ENCODE data around the gene NEDD4. TPM values are rescaled to one million over a fixed set of nuclear protein-coding genes. Genes with fewer than 3 reads are reported as not detected.
"Not testable (repeated sequence)": the region's sequence is repeated elsewhere in the genome, so short reads cannot be mapped to it uniquely, and the experiment has no call there.

NEDD4 gene
- total RNA-seq, 4 donors from 2014 or later, result 16.1 to 55.3 (median 26.6) TPM

GRCh38 chr15:55954862-55955605, 38.4 kb downstream of the NEDD4 start:
- Histone ChIP-seq H3K4me3 (no peak overlapping the region), H3K9me3 (no peaks in the 10 kb centered on the region), H3K4me1 (no peaks in the 10 kb centered on the region), H3K27ac (no peak overlapping the region), H3K27me3 (no peaks in the 10 kb centered on the region), H3K36me3 (no peaks in the 10 kb centered on the region)
- no peak for TF ChIP-seq CTCF (IDR thresholded peaks at IDR 0.05)
- no peak for TF ChIP-seq POLR2AphosphoS5 (IDR thresholded peaks at IDR 0.05)
- TF ChIP-seq EP300 (IDR thresholded peaks at IDR 0.05), result no peak
- no peak for TF ChIP-seq POLR2A (IDR thresholded peaks at IDR 0.05)
- DNase-seq (ENCODE audit: low spot score in 2 of 2), result no peak
- WGBS, result 94% methylated on average over 6 of the region's 6 CpGs

GRCh38 chr15:55952501-55953274, 40.7 kb downstream of the NEDD4 start:
- H3K36me3 ChIP-seq; H3K27ac ChIP-seq; H3K4me3 ChIP-seq; H3K4me1 ChIP-seq; DNase-seq (ENCODE audit: low spot score in 2 of 2); H3K9me3 ChIP-seq; H3K27me3 ChIP-seq: not testable (repeated sequence)
- 92% methylated on average over 14 of the region's 14 CpGs for WGBS

DNA sequence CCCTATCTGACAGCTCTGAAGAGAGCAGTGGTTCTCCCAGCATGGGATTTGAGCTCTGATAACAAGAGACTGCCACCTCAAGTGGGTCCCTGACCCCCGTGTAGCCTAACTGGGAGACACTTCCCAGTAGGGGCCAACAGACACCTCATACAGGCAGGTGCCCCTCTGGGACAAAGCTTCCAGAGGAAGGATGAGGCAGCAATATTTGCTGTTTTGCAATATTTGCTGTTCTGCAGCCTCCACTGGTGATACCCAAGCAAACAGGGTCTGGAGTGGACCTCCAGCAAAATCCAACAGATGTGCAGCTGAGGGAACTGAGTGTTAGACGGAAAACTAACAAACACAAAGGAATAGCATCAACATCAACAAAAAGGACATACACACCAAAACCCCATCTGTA, 48.8 kb downstream of the NEDD4 start:
- H3K27me3 ChIP-seq; H3K27ac ChIP-seq; H3K9me3 ChIP-seq; H3K4me1 ChIP-seq; DNase-seq (ENCODE audit: low spot score in 2 of 2); H3K4me3 ChIP-seq: not testable (repeated sequence)
- H3K36me3 ChIP-seq, result peaks cover 15% of the 10 kb centered on the region
- WGBS, result 94% methylated on average over 2 of the region's 2 CpGs

- peaks cover 10% of the 10 kb centered on the region for H3K9me3 ChIP-seq
- 90% methylated on average over 4 of the region's 4 CpGs for WGBS
- no peaks in the 10 kb centered on the region for H3K4me1 ChIP-seq
- H3K36me3 ChIP-seq, result peaks cover 24% of the 10 kb centered on the region
- no peaks in the 10 kb centered on the region for H3K27me3 ChIP-seq
- H3K27ac ChIP-seq, result no peak overlapping the region
- H3K4me3 ChIP-seq, result no peak overlapping the region
- DNase-seq (ENCODE audit: low spot score in 2 of 2), result no peak
- TF ChIP-seq POLR2AphosphoS5 (IDR thresholded peaks at IDR 0.05) (no peak), POLR2A (IDR thresholded peaks at IDR 0.05) (no peak), CTCF (IDR thresholded peaks at IDR 0.05) (no peak), EP300 (IDR thresholded peaks at IDR 0.05) (no peak)
Measured at GRCh38 chr15:55942332-55942731, 51.1 kb downstream of the NEDD4 start.

DNA sequence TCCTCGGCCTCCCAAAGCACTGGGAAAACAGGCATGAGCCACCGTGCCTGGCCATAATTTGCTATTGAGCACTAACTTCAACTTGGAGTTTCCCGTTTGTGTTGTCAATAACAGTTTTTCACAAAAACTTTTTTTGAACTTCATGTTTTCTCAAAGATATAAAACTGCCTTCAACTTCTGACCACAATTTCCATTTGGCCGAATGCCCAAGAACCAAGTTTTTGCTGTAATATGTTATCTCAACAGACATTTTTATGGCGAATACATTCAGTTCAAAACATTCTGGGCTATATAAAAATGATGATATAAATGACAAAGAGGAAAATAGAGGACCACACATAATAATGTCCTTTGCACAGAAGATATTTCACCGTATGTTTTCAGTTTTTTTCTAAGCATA, 56.4 kb downstream of the NEDD4 start:
- TF ChIP-seq CTCF (IDR thresholded peaks at IDR 0.05), result no peak
- TF ChIP-seq EP300 (IDR thresholded peaks at IDR 0.05), result no peak
- TF ChIP-seq POLR2AphosphoS5 (IDR thresholded peaks at IDR 0.05), result no peak
- TF ChIP-seq POLR2A (IDR thresholded peaks at IDR 0.05), result no peak
- no peak overlapping the region for H3K27ac ChIP-seq
- peaks cover 9% of the 10 kb centered on the region for H3K36me3 ChIP-seq
- no peak overlapping the region for H3K4me3 ChIP-seq
- H3K9me3 ChIP-seq, result peaks cover 10% of the 10 kb centered on the region
- 52% methylated on average over 6 of the region's 6 CpGs for WGBS
- no peaks in the 10 kb centered on the region for H3K27me3 ChIP-seq
- no peaks in the 10 kb centered on the region for H3K4me1 ChIP-seq
- DNase-seq (ENCODE audit: low spot score in 2 of 2), result no peak

DNA sequence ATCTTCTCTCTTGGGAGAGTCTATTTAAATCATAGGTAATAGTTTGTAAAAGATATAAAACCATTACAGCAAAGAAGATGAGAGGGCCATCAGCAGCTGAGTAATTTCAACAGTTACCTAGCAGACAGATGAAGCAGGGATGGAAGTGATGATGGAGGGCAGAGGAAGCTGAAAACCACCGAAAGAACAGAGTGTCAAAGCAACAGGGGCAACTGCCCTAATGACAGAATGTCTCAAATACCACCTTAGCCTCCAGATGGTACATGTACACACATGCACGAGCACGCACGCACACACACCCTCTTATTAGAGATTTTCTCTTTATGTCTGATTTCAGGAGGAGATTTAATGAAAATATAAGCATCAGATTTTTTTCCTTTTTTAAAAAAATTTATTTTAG, 64.5 kb downstream of the NEDD4 start:
- H3K9me3 ChIP-seq, result no peaks in the 10 kb centered on the region
- no peaks in the 10 kb centered on the region for H3K4me1 ChIP-seq
- H3K27ac ChIP-seq, result no peak overlapping the region
- WGBS, result 89% methylated on average over 4 of the region's 4 CpGs
- H3K36me3 ChIP-seq, result no peaks in the 10 kb centered on the region
- H3K4me3 ChIP-seq, result no peak overlapping the region
- no peak for DNase-seq (ENCODE audit: low spot score in 2 of 2)
- TF ChIP-seq CTCF (IDR thresholded peaks at IDR 0.05) (no peak), EP300 (IDR thresholded peaks at IDR 0.05) (no peak), POLR2A (IDR thresholded peaks at IDR 0.05) (no peak), POLR2AphosphoS5 (IDR thresholded peaks at IDR 0.05) (no peak)
- H3K27me3 ChIP-seq, result no peaks in the 10 kb centered on the region
